ENCODE data around the gene PCYT1A. TPM values are rescaled to one million over a fixed set of nuclear protein-coding genes. Genes with fewer than 3 reads are reported as not detected.
"Not testable (repeated sequence)": the region's sequence is repeated elsewhere in the genome, so short reads cannot be mapped to it uniquely, and the experiment has no call there.

Gene PCYT1A
- total RNA-seq, 4 donors from 2014 or later, result 59.5 to 80.4 (median 73.1) TPM

DNA sequence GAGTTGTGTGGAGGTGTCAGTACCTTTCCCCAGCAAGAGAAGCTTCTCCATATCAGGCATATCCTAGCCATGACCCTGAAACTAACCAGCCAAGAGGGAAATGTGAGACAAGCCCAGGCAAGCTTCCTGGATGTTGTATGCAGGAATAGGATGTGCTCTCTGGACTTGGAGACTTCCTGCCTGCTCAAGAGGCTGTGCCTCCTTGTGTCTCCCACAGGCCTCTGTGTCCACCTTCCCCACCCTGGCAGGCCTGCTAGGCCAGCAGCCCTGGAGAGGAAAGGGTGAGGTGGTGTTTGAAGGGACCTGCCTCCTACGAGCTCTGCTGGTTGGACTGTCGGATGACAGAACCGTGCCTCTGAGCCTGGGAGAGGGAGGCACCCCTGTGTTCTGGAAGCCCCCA, 32.6 kb upstream of the PCYT1A start:
- no peak for DNase-seq
- intact Hi-C loops (cut with DNase I), result no loop called here
- no peak overlapping the region for H3K4me3 ChIP-seq (replicated peaks in 1 of 3)
- H3K36me3 ChIP-seq, result no peaks in the 10 kb centered on the region
- H3K4me1 ChIP-seq, result no peaks in the 10 kb centered on the region
- no peak for TF ChIP-seq POLR2A (IDR thresholded peaks at IDR 0.05)
- TF ChIP-seq CTCF (IDR thresholded peaks at IDR 0.05), result no peak
- 62 to 78% methylated on average over 3 of the region's 3 CpGs for WGBS, 2 donors
- H3K27me3 ChIP-seq, result no peaks in the 10 kb centered on the region
- H3K27ac ChIP-seq, result no peak overlapping the region
- H3K9me3 ChIP-seq, result no peaks in the 10 kb centered on the region

DNA sequence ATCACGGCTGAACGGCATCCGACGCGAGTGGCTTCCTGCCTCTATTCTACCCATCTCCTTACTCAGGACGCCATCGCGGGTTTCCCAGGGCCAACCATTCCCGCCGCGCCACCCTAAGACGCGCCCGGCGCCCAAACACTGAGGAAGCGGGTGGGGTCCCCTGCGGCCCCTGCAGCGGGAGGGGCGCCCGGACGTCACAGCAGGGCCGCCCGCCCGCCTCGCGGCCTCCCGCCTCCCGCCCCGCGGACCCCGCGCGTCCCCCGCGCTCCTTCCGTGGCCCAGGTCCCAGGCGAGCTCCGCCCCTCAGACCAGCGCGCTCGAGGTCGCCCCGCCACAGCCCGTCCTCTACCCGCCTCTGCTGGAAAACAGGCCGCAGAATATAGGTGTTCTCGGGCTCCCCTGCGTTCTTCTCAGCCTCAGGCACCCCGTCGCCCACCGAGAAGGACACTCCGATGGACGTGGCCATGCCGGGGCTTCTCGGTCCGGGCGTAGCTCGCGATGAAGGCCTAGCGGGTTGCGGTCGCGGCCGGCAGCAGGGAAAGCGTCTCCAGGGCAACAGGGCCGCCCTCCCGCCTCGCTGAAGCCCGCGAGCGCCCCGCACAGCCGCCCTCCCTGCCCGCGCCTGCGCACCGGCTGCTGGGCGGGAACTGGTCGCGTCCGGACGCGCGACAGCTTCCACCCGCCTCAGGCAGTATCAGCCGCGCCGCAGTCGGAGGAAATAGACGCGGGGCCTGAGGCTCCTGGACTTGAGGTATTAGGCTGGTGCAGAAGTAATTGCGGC, 30.4 kb upstream of the PCYT1A start, which contains the start of gene DYNLT2B:
DYNLT2B (minus strand) TSS at position 554 of the 781 bp plus-strand sequence; CDS start at position 466, 88 bp downstream.
- Histone ChIP-seq H3K4me3 (replicated peaks in 1 of 3) (peak within 1 kb of the TSS; percentile 75 to 93 (median 79)), H3K27ac (peak within 1 kb of the TSS; percentile 89 to 90 (median 90)), H3K27me3 (no peaks in the 10 kb centered on the region), H3K36me3 (no peaks in the 10 kb centered on the region), H3K4me1 (no peaks in the 10 kb centered on the region), H3K9me3 (no peaks in the 10 kb centered on the region)
- TF ChIP-seq CTCF (IDR thresholded peaks at IDR 0.05) (peak in 1 of 6 experiments; percentile 18), POLR2A (IDR thresholded peaks at IDR 0.05) (peak in 1 of 2 donors; percentile 81)
- DNase-seq, result peak; percentile 88 to 89
- intact Hi-C loops (cut with DNase I), result loop anchor here (10.0 kb wide), 1 partner anchor 63 kb away; no protein-coding TSS in a partner anchor
- WGBS, 2 donors, result 0 to 1% methylated on average over 14 to 19 of the region's 92 CpGs

- intact Hi-C loops (cut with DNase I), result loop anchor here (10.0 kb wide), 1 partner anchor 62 kb away; no protein-coding TSS in a partner anchor
- H3K27ac ChIP-seq, result peak overlapping the region; percentile 89 to 90 (median 90)
These were observed 29.5 kb upstream of the PCYT1A start for GRCh38 chr3:196316799-196317686.

DNA sequence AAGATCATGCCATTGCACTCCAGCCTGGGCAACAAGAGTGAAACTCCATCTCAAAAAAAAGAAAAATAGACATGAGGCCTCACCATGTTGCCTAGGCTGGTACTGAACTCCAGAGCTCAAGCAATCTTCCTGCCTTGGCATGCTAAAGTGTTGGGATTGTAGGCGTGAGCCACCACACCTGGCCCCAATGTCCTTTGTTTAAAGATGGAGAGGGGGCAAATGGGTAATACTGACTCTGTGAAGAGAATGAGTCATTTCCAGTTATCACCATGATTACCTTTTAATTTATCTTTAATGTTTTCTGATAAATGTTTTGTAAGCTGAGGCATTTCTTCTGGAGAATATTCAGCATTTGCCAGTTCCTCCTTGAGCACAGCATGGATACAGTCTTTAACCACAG, 28.3 kb upstream of the PCYT1A start:
- intact Hi-C loops (cut with DNase I), result loop anchor here (10.0 kb wide), 1 partner anchor 61 kb away; no protein-coding TSS in a partner anchor
- WGBS, 2 donors, result 96 to 100% methylated on average over 1 of the region's 1 CpG
- TF ChIP-seq CTCF (IDR thresholded peaks at IDR 0.05), result no peak
- TF ChIP-seq POLR2A (IDR thresholded peaks at IDR 0.05), result no peak
- H3K4me3 ChIP-seq (replicated peaks in 1 of 3), result no peak overlapping the region
- H3K27me3 ChIP-seq, result no peaks in the 10 kb centered on the region
- H3K4me1 ChIP-seq, result no peaks in the 10 kb centered on the region
- no peaks in the 10 kb centered on the region for H3K36me3 ChIP-seq
- H3K9me3 ChIP-seq, result no peaks in the 10 kb centered on the region
- no peak overlapping the region for H3K27ac ChIP-seq
- DNase-seq, result no peak

More at GRCh38 chr3:196316799-196317686, 29.5 kb upstream of the PCYT1A start:
- not testable (repeated sequence) for H3K9me3 ChIP-seq, H3K27me3 ChIP-seq, H3K36me3 ChIP-seq, H3K4me1 ChIP-seq, DNase-seq
- peak overlapping the region; percentile 75 to 93 (median 79) for H3K4me3 ChIP-seq (replicated peaks in 1 of 3)
- 26 to 41% methylated on average over 4 to 6 of the region's 17 CpGs for WGBS, 2 donors

DNA sequence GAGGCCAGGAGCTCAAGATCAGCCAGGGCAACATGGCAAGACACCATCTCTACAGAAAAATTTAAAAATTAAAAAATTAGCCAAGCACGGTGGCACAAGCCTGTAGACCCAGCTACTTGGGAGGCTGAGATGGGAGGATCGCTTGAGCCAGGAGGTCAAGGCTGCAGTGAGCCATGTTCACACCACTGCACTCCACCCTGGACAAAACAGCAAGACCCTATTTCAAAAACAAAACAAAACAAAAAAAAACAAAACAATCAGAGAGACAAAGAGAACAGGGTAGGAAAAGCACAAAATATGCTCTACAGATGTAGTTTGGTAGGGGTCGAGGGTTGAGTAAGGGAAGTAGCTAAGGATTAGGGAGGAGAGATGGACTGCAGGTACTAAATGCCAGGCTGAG, 27.1 kb upstream of the PCYT1A start:
- Histone ChIP-seq H3K4me3 (replicated peaks in 1 of 3) (no peak overlapping the region), H3K27me3 (no peaks in the 10 kb centered on the region), H3K27ac (no peak overlapping the region), H3K4me1 (no peaks in the 10 kb centered on the region), H3K36me3 (no peaks in the 10 kb centered on the region), H3K9me3 (no peaks in the 10 kb centered on the region)
- no peak for DNase-seq
- 94 to 95% methylated on average over 3 of the region's 3 CpGs for WGBS, 2 donors
- TF ChIP-seq CTCF (IDR thresholded peaks at IDR 0.05) (no peak), POLR2A (IDR thresholded peaks at IDR 0.05) (no peak)
- intact Hi-C loops (cut with DNase I), result loop anchor here (10.0 kb wide), 1 partner anchor 60 kb away; no protein-coding TSS in a partner anchor

- not testable (repeated sequence) for H3K4me1 ChIP-seq; H3K4me3 ChIP-seq (replicated peaks in 1 of 3); H3K27me3 ChIP-seq; H3K9me3 ChIP-seq; DNase-seq; H3K27ac ChIP-seq; H3K36me3 ChIP-seq
- intact Hi-C loops (cut with DNase I), result loop anchor here (10.0 kb wide), 1 partner anchor 59 kb away; no protein-coding TSS in a partner anchor
- WGBS, 2 donors, result 88 to 89% methylated on average over 7 of the region's 7 CpGs
These were observed 26.6 kb upstream of the PCYT1A start for GRCh38 chr3:196314086-196314485.

DNA sequence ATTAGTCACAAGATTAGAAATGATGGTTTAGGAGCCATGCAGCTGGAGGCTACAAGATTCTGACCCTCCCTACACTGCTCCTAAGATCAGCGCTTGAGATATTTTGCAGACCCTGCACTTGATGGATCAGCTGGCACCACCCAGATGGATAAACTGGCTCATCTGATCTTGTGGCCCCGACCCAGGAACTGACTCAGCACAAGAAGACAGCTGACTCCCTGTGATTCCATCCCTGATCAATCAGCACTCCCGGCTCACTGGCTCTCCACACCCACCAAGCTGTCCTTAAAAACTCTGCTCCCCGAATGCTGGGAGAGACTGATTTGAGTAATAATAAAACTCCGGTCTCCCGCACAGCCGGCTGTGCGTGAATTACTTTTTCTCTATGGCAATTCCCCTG, 15.4 kb upstream of the PCYT1A start:
- H3K9me3 ChIP-seq; H3K27ac ChIP-seq; intact Hi-C loops (cut with DNase I); DNase-seq; H3K27me3 ChIP-seq; H3K4me3 ChIP-seq (replicated peaks in 1 of 3); H3K4me1 ChIP-seq; H3K36me3 ChIP-seq: not testable (repeated sequence)
- 87 to 89% methylated on average over 6 of the region's 8 CpGs for WGBS, 2 donors

- 84 to 85% methylated on average over 8 of the region's 10 CpGs for WGBS, 2 donors
- H3K27me3 ChIP-seq; H3K4me1 ChIP-seq; DNase-seq; H3K4me3 ChIP-seq (replicated peaks in 1 of 3); intact Hi-C loops (cut with DNase I); H3K9me3 ChIP-seq; H3K36me3 ChIP-seq; H3K27ac ChIP-seq: not testable (repeated sequence)
These were observed 15.0 kb upstream of the PCYT1A start for GRCh38 chr3:196302551-196302950.
